GM12878 (cell line): ENCODE measurements around the gene SBF2. TPM values are rescaled to one million over a fixed set of nuclear protein-coding genes. Genes with fewer than 3 reads are reported as not detected.

Experiments
- BMI1 ChIP-seq: fragments of 450-650 bp; IDR thresholded peaks from 2 replicates; pipeline ENCODE4 v1.6.1; 2016; ENCODE audit warnings: mild to moderate bottlenecking, moderate library complexity, borderline replicate concordance
- CHD2 ChIP-seq: IDR thresholded peaks from 2 replicates; pipeline ENCODE4 v1.6.1; 2011; ENCODE audit warnings: low read depth, low read length, improper control_type of control experiment, borderline replicate concordance
- CHD4 ChIP-seq: fragments of 200-600 bp; sonication (generic); IDR thresholded peaks from 2 replicates; pipeline ENCODE4 v1.6.1; 2016; ENCODE audit warnings: mild to moderate bottlenecking
- EP300 ChIP-seq, 2 experiments: fragments of 150-350 bp in 1 of 2; IDR thresholded peaks; 2 replicates each; pipeline ENCODE4 v1.6.1; 2011 to 2012; ENCODE audit warnings: low read depth in 2 of 2, low read length in 2 of 2, borderline replicate concordance in 1 of 2, improper control_type of control experiment in 1 of 2, inconsistent platforms in 1 of 2; ENCODE audit not compliant: control insufficient read depth in 1 of 2
- ESRRA ChIP-seq: IDR thresholded peaks from 2 replicates; pipeline ENCODE4 v1.6.1; 2012; ENCODE audit warnings: mild to moderate bottlenecking, low read length, improper control_type of control experiment
- FOXK2 ChIP-seq: fragments of 450-650 bp; IDR thresholded peaks from 2 replicates; pipeline ENCODE4 v1.6.1; 2017; ENCODE audit warnings: mild to moderate bottlenecking, moderate library complexity
- HCFC1 ChIP-seq: fragments of 150-350 bp; IDR thresholded peaks from 2 replicates; pipeline ENCODE4 v1.6.1; 2014; ENCODE audit warnings: low read length
- KDM1A ChIP-seq: fragments of 200-600 bp; sonication (generic); IDR thresholded peaks from 2 replicates; pipeline ENCODE4 v1.6.1; 2016; ENCODE audit warnings: borderline replicate concordance
- KLF5 ChIP-seq: fragments of 450-650 bp; IDR thresholded peaks from 2 replicates; pipeline ENCODE4 v1.6.1; 2014; ENCODE audit warnings: mild to moderate bottlenecking; ENCODE audit not compliant: partially characterized antibody
- NFYB ChIP-seq: IDR thresholded peaks from 2 replicates; pipeline ENCODE4 v1.6.1; 2011; ENCODE audit warnings: low read depth, mild to moderate bottlenecking, low read length, improper control_type of control experiment, moderate library complexity; ENCODE audit not compliant: insufficient read depth
- NR2F1 ChIP-seq: fragments of 450-650 bp; conservative IDR thresholded peaks from 2 replicates; pipeline ENCODE4 v1.6.1; 2017; ENCODE audit warnings: mild to moderate bottlenecking
- RB1 ChIP-seq: fragments of 450-650 bp; formaldehyde crosslinking; IDR thresholded peaks from 2 replicates; pipeline ENCODE4 v1.6.1; 2017; ENCODE audit warnings: mild to moderate bottlenecking, borderline replicate concordance
- RBBP5 ChIP-seq: fragments of 200-600 bp; sonication (generic); conservative IDR thresholded peaks from 2 replicates; pipeline ENCODE4 v1.6.1; 2016
- RCOR1 ChIP-seq: conservative IDR thresholded peaks from 2 replicates; pipeline ENCODE4 v1.6.1; 2012; ENCODE audit warnings: low read depth, low read length, improper control_type of control experiment
- SUPT20H ChIP-seq: IDR thresholded peaks from 2 replicates; pipeline ENCODE4 v1.6.1; 2011; ENCODE audit warnings: low read depth, mild to moderate bottlenecking, low read length, moderate library complexity, borderline replicate concordance; ENCODE audit not compliant: control insufficient read depth
- ZNF622 ChIP-seq: fragments of 450-650 bp; IDR thresholded peaks from 2 replicates; pipeline ENCODE4 v1.6.1; 2017; ENCODE audit warnings: mild to moderate bottlenecking, inconsistent platforms
- ZSCAN29 ChIP-seq: fragments of 450-650 bp; IDR thresholded peaks from 2 replicates; pipeline ENCODE4 v1.6.1; 2017; ENCODE audit warnings: mild to moderate bottlenecking, moderate library complexity
- polyA plus RNA-seq, 11 experiments: library from polyadenylated mRNA; depleted of rRNA in 4 of 11; unstranded in 6 of 11; stranded (reverse) in 5 of 11; fragments of >200 nt; fragmentation: Nextera tagmentation in 4 of 11; fragmentation: Illumina TruSeq in 1 of 11; extraction: Ambion mirVana in 4 of 11; extraction: Trizol in 1 of 11; gene quantifications; 1 replicate in 1 of 11; 2 replicates in 10 of 11; pipeline versions ENCODE4 v1.2.1 to v1.2.3, GENCODE V29; 2011 to 2016; ENCODE audit warnings: inconsistent platforms in 2 of 11, missing spikeins in 2 of 11, low read depth in 1 of 11
- total RNA-seq, 4 experiments: library from RNA; depleted of rRNA in 3 of 4; stranded (reverse); fragments of >200 nt in 3 of 4; fragmentation: Illumina TruSeq in 1 of 4; extraction: Trizol in 1 of 4; gene quantifications; 2 replicates each; pipeline versions ENCODE4 v1.2.1 to v1.2.3, GENCODE V29; 2013 to 2021
- TF ChIP-seq, protein P1 (sequence below): fragments of 450-650 bp; IDR thresholded peaks from 2 replicates; pipeline ENCODE4 v1.6.1; 2016; ENCODE audit warnings: mild to moderate bottlenecking
- TF ChIP-seq, protein P2 (sequence below): IDR thresholded peaks from 2 replicates; pipeline ENCODE4 v1.6.1; 2011; ENCODE audit warnings: mild to moderate bottlenecking, low read depth, low read length, moderate library complexity; ENCODE audit not compliant: insufficient replicate concordance
- TF ChIP-seq, protein P3 (sequence below): fragments of 450-650 bp; IDR thresholded peaks from 2 replicates; pipeline ENCODE4 v1.6.1; 2017; ENCODE audit warnings: mild to moderate bottlenecking, moderate library complexity
- TF ChIP-seq, protein P4 (sequence below): fragments of 450-650 bp; IDR thresholded peaks from 2 replicates; pipeline ENCODE4 v1.6.1; 2018; ENCODE audit warnings: mild to moderate bottlenecking, low read depth, moderate library complexity; ENCODE audit not compliant: partially characterized antibody

Gene SBF2
- total and polyA plus RNA-seq, 10 of the 15 experiments (the other 5 are each of a cell fraction or from before 2014, with no cell fraction given), result 0.24 to 2.3 (median 1.1) TPM

DNA sequence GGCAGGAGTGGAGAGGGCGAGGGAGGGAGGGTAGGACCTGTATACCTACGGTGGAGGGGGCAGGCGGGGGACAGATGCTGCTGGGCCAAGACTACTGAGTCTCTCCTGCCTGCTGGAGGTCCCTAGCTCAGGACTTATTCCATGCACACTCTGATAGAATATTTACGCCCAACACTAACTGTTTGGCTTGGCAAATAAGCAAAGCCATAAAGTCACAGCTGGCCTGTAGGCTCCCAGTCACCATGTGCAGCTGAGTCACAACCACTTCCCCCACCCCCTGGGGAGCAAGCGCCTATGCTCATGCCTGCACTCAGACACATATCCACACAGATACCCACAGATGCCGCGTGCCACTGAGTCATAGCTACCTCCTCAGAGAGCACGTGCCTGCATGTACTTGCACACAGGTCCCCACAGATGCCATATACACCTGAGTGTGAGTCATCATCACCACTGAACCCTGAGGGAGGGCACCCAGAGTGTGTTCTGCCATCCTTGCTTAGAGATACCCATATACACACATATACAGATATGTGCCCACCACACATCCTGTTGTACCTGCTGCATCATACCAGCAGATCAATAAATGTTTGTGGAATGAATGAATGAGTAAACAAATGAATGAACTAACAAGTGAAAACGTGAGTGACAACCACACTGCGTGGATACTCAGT, 534.4 kb downstream of the SBF2 start (continued):
- TF ChIP-seq KLF5, result no peak
- no peak for TF ChIP-seq ESRRA
- TF ChIP-seq, protein P1, sequence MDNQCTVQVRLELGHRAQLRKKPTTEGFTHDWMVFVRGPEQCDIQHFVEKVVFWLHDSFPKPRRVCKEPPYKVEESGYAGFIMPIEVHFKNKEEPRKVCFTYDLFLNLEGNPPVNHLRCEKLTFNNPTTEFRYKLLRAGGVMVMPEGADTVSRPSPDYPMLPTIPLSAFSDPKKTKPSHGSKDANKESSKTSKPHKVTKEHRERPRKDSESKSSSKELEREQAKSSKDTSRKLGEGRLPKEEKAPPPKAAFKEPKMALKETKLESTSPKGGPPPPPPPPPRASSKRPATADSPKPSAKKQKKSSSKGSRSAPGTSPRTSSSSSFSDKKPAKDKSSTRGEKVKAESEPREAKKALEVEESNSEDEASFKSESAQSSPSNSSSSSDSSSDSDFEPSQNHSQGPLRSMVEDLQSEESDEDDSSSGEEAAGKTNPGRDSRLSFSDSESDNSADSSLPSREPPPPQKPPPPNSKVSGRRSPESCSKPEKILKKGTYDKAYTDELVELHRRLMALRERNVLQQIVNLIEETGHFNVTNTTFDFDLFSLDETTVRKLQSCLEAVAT, result no peak
- TF ChIP-seq FOXK2, result no peak
- TF ChIP-seq EP300 (IDR thresholded peaks at IDR 0.05; ENCODE audit: borderline replicate concordance in 1 of 2, control insufficient read depth in 1 of 2, low read depth in 2 of 2, low read length in 2 of 2), result peak in 1 of 2 experiments; percentile 56; a peak in 2 of 4 replicates
- TF ChIP-seq, protein P2, sequence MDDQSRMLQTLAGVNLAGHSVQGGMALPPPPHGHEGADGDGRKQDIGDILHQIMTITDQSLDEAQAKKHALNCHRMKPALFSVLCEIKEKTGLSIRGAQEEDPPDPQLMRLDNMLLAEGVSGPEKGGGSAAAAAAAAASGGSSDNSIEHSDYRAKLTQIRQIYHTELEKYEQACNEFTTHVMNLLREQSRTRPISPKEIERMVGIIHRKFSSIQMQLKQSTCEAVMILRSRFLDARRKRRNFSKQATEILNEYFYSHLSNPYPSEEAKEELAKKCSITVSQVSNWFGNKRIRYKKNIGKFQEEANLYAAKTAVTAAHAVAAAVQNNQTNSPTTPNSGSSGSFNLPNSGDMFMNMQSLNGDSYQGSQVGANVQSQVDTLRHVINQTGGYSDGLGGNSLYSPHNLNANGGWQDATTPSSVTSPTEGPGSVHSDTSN, result peak; percentile 21
- TF ChIP-seq, protein P3, sequence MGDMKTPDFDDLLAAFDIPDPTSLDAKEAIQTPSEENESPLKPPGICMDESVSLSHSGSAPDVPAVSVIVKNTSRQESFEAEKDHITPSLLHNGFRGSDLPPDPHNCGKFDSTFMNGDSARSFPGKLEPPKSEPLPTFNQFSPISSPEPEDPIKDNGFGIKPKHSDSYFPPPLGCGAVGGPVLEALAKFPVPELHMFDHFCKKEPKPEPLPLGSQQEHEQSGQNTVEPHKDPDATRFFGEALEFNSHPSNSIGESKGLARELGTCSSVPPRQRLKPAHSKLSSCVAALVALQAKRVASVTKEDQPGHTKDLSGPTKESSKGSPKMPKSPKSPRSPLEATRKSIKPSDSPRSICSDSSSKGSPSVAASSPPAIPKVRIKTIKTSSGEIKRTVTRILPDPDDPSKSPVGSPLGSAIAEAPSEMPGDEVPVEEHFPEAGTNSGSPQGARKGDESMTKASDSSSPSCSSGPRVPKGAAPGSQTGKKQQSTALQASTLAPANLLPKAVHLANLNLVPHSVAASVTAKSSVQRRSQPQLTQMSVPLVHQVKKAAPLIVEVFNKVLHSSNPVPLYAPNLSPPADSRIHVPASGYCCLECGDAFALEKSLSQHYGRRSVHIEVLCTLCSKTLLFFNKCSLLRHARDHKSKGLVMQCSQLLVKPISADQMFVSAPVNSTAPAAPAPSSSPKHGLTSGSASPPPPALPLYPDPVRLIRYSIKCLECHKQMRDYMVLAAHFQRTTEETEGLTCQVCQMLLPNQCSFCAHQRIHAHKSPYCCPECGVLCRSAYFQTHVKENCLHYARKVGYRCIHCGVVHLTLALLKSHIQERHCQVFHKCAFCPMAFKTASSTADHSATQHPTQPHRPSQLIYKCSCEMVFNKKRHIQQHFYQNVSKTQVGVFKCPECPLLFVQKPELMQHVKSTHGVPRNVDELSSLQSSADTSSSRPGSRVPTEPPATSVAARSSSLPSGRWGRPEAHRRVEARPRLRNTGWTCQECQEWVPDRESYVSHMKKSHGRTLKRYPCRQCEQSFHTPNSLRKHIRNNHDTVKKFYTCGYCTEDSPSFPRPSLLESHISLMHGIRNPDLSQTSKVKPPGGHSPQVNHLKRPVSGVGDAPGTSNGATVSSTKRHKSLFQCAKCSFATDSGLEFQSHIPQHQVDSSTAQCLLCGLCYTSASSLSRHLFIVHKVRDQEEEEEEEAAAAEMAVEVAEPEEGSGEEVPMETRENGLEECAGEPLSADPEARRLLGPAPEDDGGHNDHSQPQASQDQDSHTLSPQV, result no peak
- TF ChIP-seq HCFC1, result no peak
- TF ChIP-seq CHD4, result no peak
- no peak for TF ChIP-seq RBBP5
- TF ChIP-seq RB1, result no peak
- no peak for TF ChIP-seq RCOR1
- no peak for TF ChIP-seq BMI1
- TF ChIP-seq KDM1A, result no peak
- TF ChIP-seq CHD2, result no peak
- TF ChIP-seq SUPT20H, result no peak
- TF ChIP-seq, protein P4, sequence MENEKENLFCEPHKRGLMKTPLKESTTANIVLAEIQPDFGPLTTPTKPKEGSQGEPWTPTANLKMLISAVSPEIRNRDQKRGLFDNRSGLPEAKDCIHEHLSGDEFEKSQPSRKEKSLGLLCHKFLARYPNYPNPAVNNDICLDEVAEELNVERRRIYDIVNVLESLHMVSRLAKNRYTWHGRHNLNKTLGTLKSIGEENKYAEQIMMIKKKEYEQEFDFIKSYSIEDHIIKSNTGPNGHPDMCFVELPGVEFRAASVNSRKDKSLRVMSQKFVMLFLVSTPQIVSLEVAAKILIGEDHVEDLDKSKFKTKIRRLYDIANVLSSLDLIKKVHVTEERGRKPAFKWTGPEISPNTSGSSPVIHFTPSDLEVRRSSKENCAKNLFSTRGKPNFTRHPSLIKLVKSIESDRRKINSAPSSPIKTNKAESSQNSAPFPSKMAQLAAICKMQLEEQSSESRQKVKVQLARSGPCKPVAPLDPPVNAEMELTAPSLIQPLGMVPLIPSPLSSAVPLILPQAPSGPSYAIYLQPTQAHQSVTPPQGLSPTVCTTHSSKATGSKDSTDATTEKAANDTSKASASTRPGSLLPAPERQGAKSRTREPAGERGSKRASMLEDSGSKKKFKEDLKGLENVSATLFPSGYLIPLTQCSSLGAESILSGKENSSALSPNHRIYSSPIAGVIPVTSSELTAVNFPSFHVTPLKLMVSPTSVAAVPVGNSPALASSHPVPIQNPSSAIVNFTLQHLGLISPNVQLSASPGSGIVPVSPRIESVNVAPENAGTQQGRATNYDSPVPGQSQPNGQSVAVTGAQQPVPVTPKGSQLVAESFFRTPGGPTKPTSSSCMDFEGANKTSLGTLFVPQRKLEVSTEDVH, result no peak
- no peak for TF ChIP-seq NFYB
- TF ChIP-seq ZSCAN29, result no peak
- TF ChIP-seq NR2F1, result no peak
- no peak for TF ChIP-seq ZNF622
